GM20000 (cell line): ENCODE results near the gene PRELP.

Experiments used
- DNase-seq: peaks from one replicate; pipeline ENCODE4 v3.0.0; 2012; ENCODE audit warnings: low spot score
- CTCF ChIP-seq: IDR thresholded peaks from 2 replicates; pipeline ENCODE4 v1.5.1; 2012; ENCODE audit warnings: mild to moderate bottlenecking, control low read depth; ENCODE audit errors: extremely low read depth, missing control alignments

PRELP gene

DNA sequence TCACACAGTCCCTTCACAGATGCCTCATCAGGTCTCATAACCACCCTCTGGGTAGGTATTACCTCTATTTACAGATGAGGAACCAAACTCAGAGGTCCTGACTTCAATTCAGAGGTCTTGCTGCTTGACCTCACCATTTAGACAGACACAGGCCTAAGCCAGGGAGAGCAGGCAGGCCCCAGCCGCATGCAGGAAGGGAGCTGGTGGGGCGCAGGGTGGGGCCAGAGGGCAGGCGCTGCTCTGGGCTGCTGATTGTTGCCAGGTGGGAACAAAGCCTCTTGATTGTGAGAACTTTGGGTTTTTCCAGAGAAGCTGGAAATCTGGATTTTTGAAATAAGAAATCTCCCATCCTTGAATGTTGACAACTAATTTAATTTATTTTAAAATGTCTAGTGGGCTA lies 19.9 kb upstream of the PRELP start:
- no peak for DNase-seq
- TF ChIP-seq CTCF = no peak

DNA sequence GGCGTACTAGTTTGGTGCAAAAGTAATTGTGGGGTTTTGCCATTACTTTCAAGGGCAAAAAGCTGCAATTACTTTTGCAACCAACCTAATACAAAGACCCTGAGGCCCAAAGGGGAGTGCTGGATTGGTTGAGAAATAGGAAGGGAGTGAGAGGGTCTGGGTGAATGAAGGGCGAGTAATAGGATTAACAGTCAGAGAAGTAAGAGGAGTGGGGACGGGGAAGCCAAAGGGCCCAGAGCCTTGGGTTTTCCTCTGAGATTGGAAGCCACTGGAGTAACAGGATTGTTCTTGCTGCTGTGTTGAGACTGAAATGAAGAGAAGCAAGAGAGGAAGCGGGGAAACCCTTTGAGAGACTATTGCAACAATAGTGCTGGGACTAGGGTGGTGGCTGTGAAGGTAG lies 19.0 kb upstream of the PRELP start:
- no peak for DNase-seq
- TF ChIP-seq CTCF = no peak

DNA sequence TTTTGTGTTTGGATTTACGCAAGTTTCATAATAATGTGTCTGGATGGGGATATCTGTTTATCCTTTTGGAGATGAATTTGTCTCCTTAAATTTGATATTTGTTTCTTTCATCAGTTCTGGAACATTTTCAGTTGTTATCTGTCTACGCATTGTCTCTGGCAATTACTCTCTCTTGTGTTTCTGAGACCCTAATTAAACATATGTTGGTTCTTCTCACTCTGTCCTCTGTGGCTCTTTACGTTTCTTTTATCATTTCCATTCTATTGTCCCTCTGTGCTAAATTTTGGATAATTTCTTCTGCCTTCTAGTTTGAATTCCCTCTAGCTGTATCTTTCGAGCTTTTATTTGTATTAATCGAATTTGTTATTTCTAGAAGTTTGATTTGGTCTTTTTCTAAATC lies 17.5 kb upstream of the PRELP start:
- no peak for TF ChIP-seq CTCF

DNA sequence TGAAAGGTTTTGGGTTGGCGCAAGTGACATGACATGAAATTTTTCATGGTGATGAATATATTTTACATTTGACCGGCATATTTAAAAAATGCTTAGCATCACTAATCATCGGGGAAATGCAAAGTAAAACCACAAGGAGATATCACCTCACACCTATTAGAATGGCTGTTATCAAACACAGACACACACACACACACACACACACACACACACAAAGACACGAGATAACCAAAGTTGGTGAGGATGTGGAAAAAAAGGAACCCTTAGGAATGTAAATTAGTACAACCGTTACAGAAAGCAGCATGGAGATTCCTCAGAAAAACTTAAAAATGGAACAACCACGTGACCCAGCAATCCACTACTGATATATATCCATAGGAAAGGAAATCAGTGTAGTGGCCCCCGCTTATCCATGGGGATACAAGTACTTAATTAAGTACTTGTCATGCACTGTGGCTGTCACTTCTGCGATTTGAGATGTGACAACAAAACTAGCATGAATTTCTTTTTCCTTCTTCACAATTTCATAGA lies 15.9 kb upstream of the PRELP start:
- no peak for TF ChIP-seq CTCF
- no peak for DNase-seq

More for the DNA sequence above, 17.5 kb upstream of the PRELP start:
- DNase-seq = no peak

GRCh38 chr1:203461717-203462116 lies 13.9 kb upstream of the PRELP start:
- no peak for DNase-seq
- no peak for TF ChIP-seq CTCF

GRCh38 chr1:203462143-203462542 lies 13.5 kb upstream of the PRELP start:
- no peak for DNase-seq

GRCh38 chr1:203462878-203463277 lies 12.7 kb upstream of the PRELP start:
- TF ChIP-seq CTCF = no peak
- DNase-seq = no peak

More at GRCh38 chr1:203462143-203462542, 13.5 kb upstream of the PRELP start:
- no peak for TF ChIP-seq CTCF
